DOHH2 (cell line): Measurements from ENCODE around the gene ISM2.

ENCODE experiments used
- EZH2phosphoT487 ChIP-seq: fragments of 200-600 bp; sonication (generic); IDR thresholded peaks from 2 replicates; pipeline ENCODE4 v1.6.1; 2017; ENCODE audit warnings: borderline replicate concordance, mild to moderate bottlenecking, antibody characterized with exemption, low read length, moderate library complexity, mixed read lengths
- TF ChIP-seq, protein P1 (sequence below): fragments of 200-600 bp; sonication (generic); IDR thresholded peaks from one replicate; pipeline ENCODE4 v1.5.1; 2014; ENCODE audit warnings: antibody characterized with exemption, mild to moderate bottlenecking, low read depth, low read length; ENCODE audit not compliant: poor library complexity, severe bottlenecking

DNA sequence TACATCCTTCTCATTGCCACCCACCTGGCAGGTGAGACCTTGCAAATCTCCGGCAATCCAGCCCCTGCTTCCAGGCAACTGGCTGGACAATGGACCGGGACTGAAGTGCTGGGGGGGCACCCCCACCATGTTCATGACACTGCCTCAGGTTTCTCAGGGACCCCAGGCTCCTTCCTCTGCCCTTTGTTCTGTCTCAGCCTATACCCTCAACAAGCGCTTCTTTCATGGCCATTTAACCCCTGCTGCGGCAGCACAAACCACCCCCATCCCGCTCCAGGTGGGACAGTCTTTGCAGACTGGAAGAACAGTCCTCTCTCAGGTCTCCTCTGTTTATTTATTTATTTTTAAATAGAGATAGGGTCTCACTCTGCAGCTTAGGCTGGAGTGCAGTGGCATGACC is 7.6 kb downstream of the ISM2 start:
- TF ChIP-seq, protein P1, sequence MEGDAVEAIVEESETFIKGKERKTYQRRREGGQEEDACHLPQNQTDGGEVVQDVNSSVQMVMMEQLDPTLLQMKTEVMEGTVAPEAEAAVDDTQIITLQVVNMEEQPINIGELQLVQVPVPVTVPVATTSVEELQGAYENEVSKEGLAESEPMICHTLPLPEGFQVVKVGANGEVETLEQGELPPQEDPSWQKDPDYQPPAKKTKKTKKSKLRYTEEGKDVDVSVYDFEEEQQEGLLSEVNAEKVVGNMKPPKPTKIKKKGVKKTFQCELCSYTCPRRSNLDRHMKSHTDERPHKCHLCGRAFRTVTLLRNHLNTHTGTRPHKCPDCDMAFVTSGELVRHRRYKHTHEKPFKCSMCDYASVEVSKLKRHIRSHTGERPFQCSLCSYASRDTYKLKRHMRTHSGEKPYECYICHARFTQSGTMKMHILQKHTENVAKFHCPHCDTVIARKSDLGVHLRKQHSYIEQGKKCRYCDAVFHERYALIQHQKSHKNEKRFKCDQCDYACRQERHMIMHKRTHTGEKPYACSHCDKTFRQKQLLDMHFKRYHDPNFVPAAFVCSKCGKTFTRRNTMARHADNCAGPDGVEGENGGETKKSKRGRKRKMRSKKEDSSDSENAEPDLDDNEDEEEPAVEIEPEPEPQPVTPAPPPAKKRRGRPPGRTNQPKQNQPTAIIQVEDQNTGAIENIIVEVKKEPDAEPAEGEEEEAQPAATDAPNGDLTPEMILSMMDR: no peak
- TF ChIP-seq EZH2phosphoT487: no peak
